ENCODE results near the gene ZBTB4. TPM values are rescaled to one million over a fixed set of nuclear protein-coding genes. Genes with fewer than 3 reads are reported as not detected.
A peak's percentile ranks its signal among the peaks of the same experiment; 100 is the strongest.

ZBTB4 gene
- total and polyA plus RNA-seq, 2 experiments from 2014 or later, result 3.6 to 11.2 TPM

DNA sequence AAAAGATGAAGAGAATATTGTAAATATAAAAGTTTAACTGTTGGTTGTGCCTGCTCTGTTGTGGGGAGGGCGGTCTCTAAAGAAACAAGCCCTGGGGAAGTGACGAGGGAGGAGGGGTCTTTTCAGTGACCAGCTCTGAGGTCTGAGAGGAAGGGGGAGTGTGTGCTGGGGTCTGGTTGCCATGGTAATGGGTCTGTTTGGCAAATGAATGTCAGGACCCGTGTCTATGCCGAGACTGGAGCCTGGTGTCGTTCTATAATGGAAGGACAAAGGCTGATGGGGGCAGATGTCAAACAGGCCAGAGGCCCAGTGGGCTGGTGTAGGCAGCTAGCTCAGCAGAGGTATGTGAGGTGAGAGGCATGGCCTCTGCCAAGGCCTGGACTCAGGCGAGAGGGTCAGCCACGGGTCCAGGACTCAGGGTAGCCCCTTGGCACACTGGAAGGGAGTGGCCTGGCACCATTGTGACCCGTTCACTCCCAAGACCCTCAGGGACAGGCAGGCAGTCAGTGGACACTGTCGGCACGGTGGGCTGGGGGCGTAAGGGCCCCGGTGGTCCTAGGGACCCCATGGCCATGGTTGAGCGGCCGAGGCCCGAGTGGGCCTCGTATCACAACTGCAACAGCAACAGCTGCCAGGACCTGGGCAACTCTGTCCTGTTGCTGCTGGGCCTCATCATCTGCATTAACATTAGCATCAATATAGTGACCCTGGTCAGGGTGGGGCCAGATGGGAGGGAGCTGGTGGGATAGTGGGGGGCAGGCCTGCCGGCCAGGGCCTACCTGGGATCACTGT is 59.4 kb downstream of the ZBTB4 start, which contains the start of gene SPEM1:
TSS of gene SPEM1 (plus strand) at position 506 of the 792 bp plus-strand sequence. CDS start at position 567, 61 bp downstream.
- Mint-ChIP-seq H3K36me3 (ENCODE audit: low read depth) (peaks cover 17% of the 10 kb centered on the region), H3K9me3 (no peaks in the 10 kb centered on the region), H3K4me3 (no peak within 1 kb of the TSS; the same call in 2 of the 3 replicates), H3K27ac (peak within 1 kb of the TSS; percentile 67; the same call in 1 of the 2 replicates), H3K27me3 (ENCODE audit: insufficient read depth, low read depth, poor library complexity) (peaks cover 17% of the 10 kb centered on the region), H3K4me1 (peaks cover 28% of the 10 kb centered on the region)
- H3K4me2 ChIP-seq, result no peak within 1 kb of the TSS
- no peaks in the 10 kb centered on the region for H3K27me3 ChIP-seq (ENCODE audit: insufficient read depth)
- no peak within 1 kb of the TSS for H3K27ac ChIP-seq (ENCODE audit: low read depth)
- H3K36me3 ChIP-seq (ENCODE audit: insufficient read depth), result no peaks in the 10 kb centered on the region
- H2AFZ ChIP-seq, result no peak within 1 kb of the TSS
- peak; percentile 58 for DNase-seq (ENCODE audit: low spot score)
- no peak for TF ChIP-seq ZNF114 (CRISPR knock-in tag; IDR thresholded peaks at IDR 0.05)
- H3K9me2 ChIP-seq (ENCODE audit: insufficient read depth), result no peaks in the 10 kb centered on the region
- no peak for ATAC-seq
- H3K79me2 ChIP-seq (replicated peaks; ENCODE audit: insufficient read depth), result no peaks in the 10 kb centered on the region
- H4K20me1 ChIP-seq (replicated peaks; ENCODE audit: insufficient read depth), result no peaks in the 10 kb centered on the region; the same call in 1 of the 2 replicates
- no peaks in the 10 kb centered on the region for H3F3A ChIP-seq (replicated peaks; ENCODE audit: low read depth)
- H3K4me1 ChIP-seq (ENCODE audit: insufficient read depth), result no peaks in the 10 kb centered on the region
- H3K4me3 ChIP-seq, result no peak within 1 kb of the TSS

DNA sequence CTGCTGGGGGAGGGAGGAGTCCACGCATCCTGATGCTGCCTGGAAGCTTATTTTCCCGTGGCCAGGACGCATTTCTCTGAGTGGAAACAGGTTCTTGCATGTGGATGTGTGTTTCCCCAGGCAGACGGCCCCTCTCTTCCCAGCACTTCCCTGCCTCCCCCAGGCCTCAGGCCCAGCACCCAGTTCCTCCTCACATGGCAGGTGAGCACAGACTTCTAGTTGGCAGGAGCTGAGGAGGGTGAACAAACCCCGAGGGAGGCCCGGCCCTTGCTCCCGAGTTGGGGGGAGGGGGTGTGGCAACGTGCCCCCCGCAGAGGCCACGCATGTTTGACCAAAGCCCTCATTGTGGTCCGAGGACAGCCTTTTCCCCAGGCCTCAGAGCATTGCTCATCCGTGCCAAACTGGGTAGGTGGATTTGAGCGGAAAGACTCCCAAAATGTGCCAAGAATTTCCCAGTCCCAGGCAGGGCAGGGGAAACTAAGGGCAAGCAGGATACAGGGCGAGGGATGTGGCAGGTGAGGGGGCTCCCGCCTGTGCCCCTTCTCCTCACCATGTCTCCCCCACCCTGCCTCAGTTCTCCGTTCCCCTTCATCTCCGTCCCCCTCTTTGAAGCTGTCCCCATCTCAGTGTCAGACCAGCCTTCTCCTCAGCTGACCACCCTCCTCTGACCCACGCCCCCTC is 60.8 kb downstream of the ZBTB4 start:
- Histone ChIP-seq H3K9me2 (ENCODE audit: insufficient read depth) (no peaks in the 10 kb centered on the region), H4K20me1 (replicated peaks; ENCODE audit: insufficient read depth) (no peaks in the 10 kb centered on the region; the same call in 1 of the 2 replicates), H3K4me3 (no peak overlapping the region), H3K4me1 (ENCODE audit: insufficient read depth) (no peaks in the 10 kb centered on the region), H2AFZ (no peak overlapping the region), H3F3A (replicated peaks; ENCODE audit: low read depth) (no peaks in the 10 kb centered on the region), H3K4me2 (no peak overlapping the region), H3K79me2 (replicated peaks; ENCODE audit: insufficient read depth) (no peaks in the 10 kb centered on the region), H3K36me3 (ENCODE audit: insufficient read depth) (no peaks in the 10 kb centered on the region), H3K27me3 (ENCODE audit: insufficient read depth) (no peaks in the 10 kb centered on the region), H3K27ac (ENCODE audit: low read depth) (no peak overlapping the region)
- DNase-seq (ENCODE audit: low spot score), result no peak
- no peak; the same call in 2 of the 3 replicates for ATAC-seq
- no peaks in the 10 kb centered on the region for H3K9me3 Mint-ChIP-seq
- peaks cover 17% of the 10 kb centered on the region for H3K36me3 Mint-ChIP-seq (ENCODE audit: low read depth)
- peaks cover 28% of the 10 kb centered on the region for H3K4me1 Mint-ChIP-seq
- no peak overlapping the region for H3K4me3 Mint-ChIP-seq
- H3K27me3 Mint-ChIP-seq (ENCODE audit: insufficient read depth, low read depth, poor library complexity), result peaks cover 16% of the 10 kb centered on the region
- H3K27ac Mint-ChIP-seq, result no peak overlapping the region
- TF ChIP-seq EZH2 (IDR thresholded peaks at IDR 0.05; ENCODE audit: low read depth, unreplicated experiment) (no peak), ZNF331 (CRISPR knock-in tag; IDR thresholded peaks at IDR 0.05; ENCODE audit: low read depth) (no peak), JUNB (IDR thresholded peaks at IDR 0.05; ENCODE audit: unreplicated experiment) (no peak), EZH2phosphoT487 (IDR thresholded peaks at IDR 0.05; ENCODE audit: unreplicated experiment) (no peak), POLR2AphosphoS5 (IDR thresholded peaks at IDR 0.05; ENCODE audit: low read depth) (no peak), ZNF114 (CRISPR knock-in tag; IDR thresholded peaks at IDR 0.05) (no peak), STAT1 (IDR thresholded peaks at IDR 0.05; ENCODE audit: unreplicated experiment) (no peak), CREB1 (CRISPR knock-in tag; IDR thresholded peaks at IDR 0.05; ENCODE audit: low read depth) (no peak)
- TF ChIP-seq, protein P1, sequence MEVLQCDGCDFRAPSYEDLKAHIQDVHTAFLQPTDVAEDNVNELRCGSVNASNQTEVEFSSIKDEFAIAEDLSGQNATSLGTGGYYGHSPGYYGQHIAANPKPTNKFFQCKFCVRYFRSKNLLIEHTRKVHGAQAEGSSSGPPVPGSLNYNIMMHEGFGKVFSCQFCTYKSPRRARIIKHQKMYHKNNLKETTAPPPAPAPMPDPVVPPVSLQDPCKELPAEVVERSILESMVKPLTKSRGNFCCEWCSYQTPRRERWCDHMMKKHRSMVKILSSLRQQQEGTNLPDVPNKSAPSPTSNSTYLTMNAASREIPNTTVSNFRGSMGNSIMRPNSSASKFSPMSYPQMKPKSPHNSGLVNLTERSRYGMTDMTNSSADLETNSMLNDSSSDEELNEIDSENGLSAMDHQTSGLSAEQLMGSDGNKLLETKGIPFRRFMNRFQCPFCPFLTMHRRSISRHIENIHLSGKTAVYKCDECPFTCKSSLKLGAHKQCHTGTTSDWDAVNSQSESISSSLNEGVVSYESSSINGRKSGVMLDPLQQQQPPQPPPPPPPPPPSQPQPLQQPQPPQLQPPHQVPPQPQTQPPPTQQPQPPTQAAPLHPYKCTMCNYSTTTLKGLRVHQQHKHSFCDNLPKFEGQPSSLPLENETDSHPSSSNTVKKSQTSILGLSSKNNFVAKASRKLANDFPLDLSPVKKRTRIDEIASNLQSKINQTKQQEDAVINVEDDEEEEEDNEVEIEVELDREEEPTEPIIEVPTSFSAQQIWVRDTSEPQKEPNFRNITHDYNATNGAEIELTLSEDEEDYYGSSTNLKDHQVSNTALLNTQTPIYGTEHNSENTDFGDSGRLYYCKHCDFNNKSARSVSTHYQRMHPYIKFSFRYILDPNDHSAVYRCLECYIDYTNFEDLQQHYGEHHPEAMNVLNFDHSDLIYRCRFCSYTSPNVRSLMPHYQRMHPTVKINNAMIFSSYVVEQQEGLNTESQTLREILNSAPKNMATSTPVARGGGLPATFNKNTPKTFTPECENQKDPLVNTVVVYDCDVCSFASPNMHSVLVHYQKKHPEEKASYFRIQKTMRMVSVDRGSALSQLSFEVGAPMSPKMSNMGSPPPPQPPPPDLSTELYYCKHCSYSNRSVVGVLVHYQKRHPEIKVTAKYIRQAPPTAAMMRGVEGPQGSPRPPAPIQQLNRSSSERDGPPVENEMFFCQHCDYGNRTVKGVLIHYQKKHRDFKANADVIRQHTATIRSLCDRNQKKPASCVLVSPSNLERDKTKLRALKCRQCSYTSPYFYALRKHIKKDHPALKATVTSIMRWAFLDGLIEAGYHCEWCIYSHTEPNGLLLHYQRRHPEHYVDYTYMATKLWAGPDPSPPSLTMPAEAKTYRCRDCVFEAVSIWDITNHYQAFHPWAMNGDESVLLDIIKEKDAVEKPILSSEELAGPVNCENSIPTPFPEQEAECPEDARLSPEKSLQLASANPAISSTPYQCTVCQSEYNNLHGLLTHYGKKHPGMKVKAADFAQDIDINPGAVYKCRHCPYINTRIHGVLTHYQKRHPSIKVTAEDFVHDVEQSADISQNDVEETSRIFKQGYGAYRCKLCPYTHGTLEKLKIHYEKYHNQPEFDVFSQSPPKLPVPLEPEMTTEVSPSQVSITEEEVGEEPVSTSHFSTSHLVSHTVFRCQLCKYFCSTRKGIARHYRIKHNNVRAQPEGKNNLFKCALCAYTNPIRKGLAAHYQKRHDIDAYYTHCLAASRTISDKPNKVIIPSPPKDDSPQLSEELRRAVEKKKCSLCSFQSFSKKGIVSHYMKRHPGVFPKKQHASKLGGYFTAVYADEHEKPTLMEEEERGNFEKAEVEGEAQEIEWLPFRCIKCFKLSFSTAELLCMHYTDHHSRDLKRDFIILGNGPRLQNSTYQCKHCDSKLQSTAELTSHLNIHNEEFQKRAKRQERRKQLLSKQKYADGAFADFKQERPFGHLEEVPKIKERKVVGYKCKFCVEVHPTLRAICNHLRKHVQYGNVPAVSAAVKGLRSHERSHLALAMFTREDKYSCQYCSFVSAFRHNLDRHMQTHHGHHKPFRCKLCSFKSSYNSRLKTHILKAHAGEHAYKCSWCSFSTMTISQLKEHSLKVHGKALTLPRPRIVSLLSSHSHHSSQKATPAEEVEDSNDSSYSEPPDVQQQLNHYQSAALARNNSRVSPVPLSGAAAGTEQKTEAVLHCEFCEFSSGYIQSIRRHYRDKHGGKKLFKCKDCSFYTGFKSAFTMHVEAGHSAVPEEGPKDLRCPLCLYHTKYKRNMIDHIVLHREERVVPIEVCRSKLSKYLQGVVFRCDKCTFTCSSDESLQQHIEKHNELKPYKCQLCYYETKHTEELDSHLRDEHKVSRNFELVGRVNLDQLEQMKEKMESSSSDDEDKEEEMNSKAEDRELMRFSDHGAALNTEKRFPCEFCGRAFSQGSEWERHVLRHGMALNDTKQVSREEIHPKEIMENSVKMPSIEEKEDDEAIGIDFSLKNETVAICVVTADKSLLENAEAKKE (CRISPR knock-in tag; IDR thresholded peaks at IDR 0.05), result no peak
- TF ChIP-seq, protein P2, sequence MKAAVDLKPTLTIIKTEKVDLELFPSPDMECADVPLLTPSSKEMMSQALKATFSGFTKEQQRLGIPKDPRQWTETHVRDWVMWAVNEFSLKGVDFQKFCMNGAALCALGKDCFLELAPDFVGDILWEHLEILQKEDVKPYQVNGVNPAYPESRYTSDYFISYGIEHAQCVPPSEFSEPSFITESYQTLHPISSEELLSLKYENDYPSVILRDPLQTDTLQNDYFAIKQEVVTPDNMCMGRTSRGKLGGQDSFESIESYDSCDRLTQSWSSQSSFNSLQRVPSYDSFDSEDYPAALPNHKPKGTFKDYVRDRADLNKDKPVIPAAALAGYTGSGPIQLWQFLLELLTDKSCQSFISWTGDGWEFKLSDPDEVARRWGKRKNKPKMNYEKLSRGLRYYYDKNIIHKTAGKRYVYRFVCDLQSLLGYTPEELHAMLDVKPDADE (IDR thresholded peaks at IDR 0.05), result no peak
- TF ChIP-seq, protein P3, sequence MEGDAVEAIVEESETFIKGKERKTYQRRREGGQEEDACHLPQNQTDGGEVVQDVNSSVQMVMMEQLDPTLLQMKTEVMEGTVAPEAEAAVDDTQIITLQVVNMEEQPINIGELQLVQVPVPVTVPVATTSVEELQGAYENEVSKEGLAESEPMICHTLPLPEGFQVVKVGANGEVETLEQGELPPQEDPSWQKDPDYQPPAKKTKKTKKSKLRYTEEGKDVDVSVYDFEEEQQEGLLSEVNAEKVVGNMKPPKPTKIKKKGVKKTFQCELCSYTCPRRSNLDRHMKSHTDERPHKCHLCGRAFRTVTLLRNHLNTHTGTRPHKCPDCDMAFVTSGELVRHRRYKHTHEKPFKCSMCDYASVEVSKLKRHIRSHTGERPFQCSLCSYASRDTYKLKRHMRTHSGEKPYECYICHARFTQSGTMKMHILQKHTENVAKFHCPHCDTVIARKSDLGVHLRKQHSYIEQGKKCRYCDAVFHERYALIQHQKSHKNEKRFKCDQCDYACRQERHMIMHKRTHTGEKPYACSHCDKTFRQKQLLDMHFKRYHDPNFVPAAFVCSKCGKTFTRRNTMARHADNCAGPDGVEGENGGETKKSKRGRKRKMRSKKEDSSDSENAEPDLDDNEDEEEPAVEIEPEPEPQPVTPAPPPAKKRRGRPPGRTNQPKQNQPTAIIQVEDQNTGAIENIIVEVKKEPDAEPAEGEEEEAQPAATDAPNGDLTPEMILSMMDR (conservative IDR thresholded peaks at IDR 0.05; ENCODE audit: low read depth in 2 of 2), result no peak
